Natural killer cell (primary cell): ENCODE measurements around the gene P2RY13. TPM values are rescaled to one million over a fixed set of nuclear protein-coding genes. Genes with fewer than 3 reads are reported as not detected.

Experiments
- ATAC-seq, 3 donors: fragments of 150-1000 bp in 2 of 3; fragments of 200-7000 bp in 1 of 3; cut with Tn5 transposase; 1 replicate in 1 of 3; 2 replicates in 2 of 3; pipeline ENCODE4 v1.10.0; 2021; ENCODE audit warnings: mild to moderate bottlenecking in 2 of 3, moderate library complexity in 2 of 3
- DNase-seq, 2 donors: peaks; one replicate each; pipeline versions ENCODE4 v3.0.0 to v3.0.0-alpha.2; 2013 to 2021; ENCODE audit warnings: mixed read lengths in 1 of 2
- H3K27ac ChIP-seq: one replicate; pipeline ENCODE4 v1.5.1; 2013; ENCODE audit warnings: mild to moderate bottlenecking, low read length
- H3K27me3 ChIP-seq: one replicate; pipeline ENCODE4 v1.6.1; 2013; ENCODE audit warnings: low read length; ENCODE audit not compliant: control insufficient read depth, insufficient read depth
- H3K36me3 ChIP-seq: one replicate; pipeline ENCODE4 v1.6.1; 2013; ENCODE audit warnings: low read length; ENCODE audit not compliant: control insufficient read depth, insufficient read depth
- H3K4me1 ChIP-seq: one replicate; pipeline ENCODE4 v1.6.1; 2013; ENCODE audit warnings: low read length; ENCODE audit not compliant: control insufficient read depth, insufficient read depth
- H3K4me3 ChIP-seq: one replicate; pipeline ENCODE4 v1.5.1; 2013; ENCODE audit warnings: low read length
- H3K9me3 ChIP-seq: one replicate; pipeline ENCODE4 v1.6.1; 2013; ENCODE audit warnings: low read length; ENCODE audit not compliant: control insufficient read depth, insufficient read depth
- H3K27ac Mint-ChIP-seq, 2 donors: one replicate each; pipeline ENCODE4 v1.8.0; 2022; ENCODE audit warnings: mild to moderate bottlenecking in 2 of 2, mixed read lengths in 2 of 2, moderate library complexity in 1 of 2
- H3K27me3 Mint-ChIP-seq, 2 donors: one replicate each; pipeline ENCODE4 v1.8.0; 2022; ENCODE audit warnings: low read depth in 2 of 2, mixed read lengths in 2 of 2
- H3K36me3 Mint-ChIP-seq: one replicate; pipeline ENCODE4 v1.8.0; 2022; ENCODE audit warnings: mixed read lengths
- H3K4me1 Mint-ChIP-seq, 2 donors: one replicate each; pipeline ENCODE4 v1.8.0; 2022; ENCODE audit warnings: mixed read lengths in 2 of 2
- H3K4me3 Mint-ChIP-seq: one replicate; pipeline ENCODE4 v1.8.0; 2022; ENCODE audit warnings: mild to moderate bottlenecking, moderate library complexity, mixed read lengths
- H3K9me3 Mint-ChIP-seq, 2 donors: one replicate each; pipeline ENCODE4 v1.8.0; 2022; ENCODE audit warnings: mixed read lengths in 2 of 2
- WGBS: methylation state at CpG from one replicate; pipeline ENCODE4 v1.1.7; 2013; ENCODE audit warnings: missing lambda C conversion rate; ENCODE audit not compliant: insufficient coverage; 5-methylcytosine and 5-hydroxymethylcytosine counted together
- intact Hi-C: fragments of 100-400 bp; cut with micrococcal nuclease; formaldehyde crosslinking; loops from one replicate; pipeline ENCODE4 v1.14.2; 2022
- total RNA-seq, 4 donors: library from RNA; stranded (reverse); fragments of 120-200 nt in 1 of 4; gene quantifications; one replicate each; pipeline versions ENCODE4 v1.2.3 to v1.2.4, GENCODE V29; 2013 to 2022
- TF ChIP-seq, protein P1 (sequence below): fragments of 200-600 bp; IDR thresholded peaks from one replicate; pipeline ENCODE4 v1.8.0; 2022; ENCODE audit warnings: antibody characterized with exemption

P2RY13 gene
- total RNA-seq, 3 donors from 2014 or later (not counting 1 experiment from before 2014, with no cell fraction given): 0.59 to 6.5 (median 0.88) TPM

DNA sequence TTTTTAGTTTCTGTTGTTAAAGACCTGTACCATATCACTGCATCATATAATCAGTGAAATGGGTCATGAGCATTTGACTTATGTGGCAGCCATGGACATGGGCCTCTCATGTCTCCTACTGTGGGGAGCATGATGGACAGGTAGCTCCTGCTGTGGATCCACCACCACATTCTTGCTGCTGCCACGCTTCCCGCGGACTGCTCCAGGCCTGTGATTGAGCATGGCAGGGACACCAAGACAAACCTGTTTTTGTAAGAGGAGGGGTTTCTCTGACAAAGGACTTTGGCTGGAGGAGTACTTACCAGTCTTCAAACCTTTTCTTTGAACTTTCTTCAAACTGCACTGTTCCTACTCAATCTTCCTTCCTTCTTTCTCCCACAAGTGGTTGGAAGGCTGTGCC is 33.1 kb downstream of the P2RY13 start:
- Histone ChIP-seq H3K9me3 (no peaks in the 10 kb centered on the region), H3K27ac (no peak overlapping the region), H3K4me3 (no peak overlapping the region), H3K36me3 (no peaks in the 10 kb centered on the region), H3K27me3 (no peaks in the 10 kb centered on the region), H3K4me1 (no peaks in the 10 kb centered on the region)
- TF ChIP-seq, protein P1, sequence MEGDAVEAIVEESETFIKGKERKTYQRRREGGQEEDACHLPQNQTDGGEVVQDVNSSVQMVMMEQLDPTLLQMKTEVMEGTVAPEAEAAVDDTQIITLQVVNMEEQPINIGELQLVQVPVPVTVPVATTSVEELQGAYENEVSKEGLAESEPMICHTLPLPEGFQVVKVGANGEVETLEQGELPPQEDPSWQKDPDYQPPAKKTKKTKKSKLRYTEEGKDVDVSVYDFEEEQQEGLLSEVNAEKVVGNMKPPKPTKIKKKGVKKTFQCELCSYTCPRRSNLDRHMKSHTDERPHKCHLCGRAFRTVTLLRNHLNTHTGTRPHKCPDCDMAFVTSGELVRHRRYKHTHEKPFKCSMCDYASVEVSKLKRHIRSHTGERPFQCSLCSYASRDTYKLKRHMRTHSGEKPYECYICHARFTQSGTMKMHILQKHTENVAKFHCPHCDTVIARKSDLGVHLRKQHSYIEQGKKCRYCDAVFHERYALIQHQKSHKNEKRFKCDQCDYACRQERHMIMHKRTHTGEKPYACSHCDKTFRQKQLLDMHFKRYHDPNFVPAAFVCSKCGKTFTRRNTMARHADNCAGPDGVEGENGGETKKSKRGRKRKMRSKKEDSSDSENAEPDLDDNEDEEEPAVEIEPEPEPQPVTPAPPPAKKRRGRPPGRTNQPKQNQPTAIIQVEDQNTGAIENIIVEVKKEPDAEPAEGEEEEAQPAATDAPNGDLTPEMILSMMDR: no peak
- ATAC-seq (no peak), DNase-seq (no peak)
- H3K27me3 Mint-ChIP-seq: peaks cover 0 to 5% of the 10 kb centered on the region in 2 donors
- H3K36me3 Mint-ChIP-seq: no peaks in the 10 kb centered on the region
- intact Hi-C loops: no loop called here
- no peaks in the 10 kb centered on the region for H3K9me3 Mint-ChIP-seq
- no peak overlapping the region for H3K4me3 Mint-ChIP-seq
- 100% methylated on average over 3 of the region's 3 CpGs for WGBS
- H3K27ac Mint-ChIP-seq: no peak overlapping the region
- H3K4me1 Mint-ChIP-seq: no peaks in the 10 kb centered on the region

DNA sequence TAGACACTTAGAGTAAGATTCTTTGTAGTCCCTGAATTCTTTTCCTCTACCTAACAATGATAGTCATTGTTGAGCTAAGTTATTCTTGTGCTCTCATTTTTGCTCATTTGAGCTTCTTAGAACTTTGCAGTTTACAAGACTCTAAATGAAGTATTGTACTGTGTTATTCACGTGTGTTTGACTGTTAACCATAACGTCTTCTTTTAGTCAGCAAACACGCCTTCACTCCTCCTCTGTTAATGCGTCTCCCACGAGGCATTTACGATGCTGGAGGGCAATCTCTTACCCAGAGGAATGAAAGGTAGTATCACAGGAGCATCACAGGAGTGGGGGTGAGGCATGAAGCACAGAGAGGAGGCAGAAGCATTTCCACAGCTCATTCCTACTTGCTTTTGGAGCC is 36.2 kb downstream of the P2RY13 start:
- Histone ChIP-seq H3K9me3 (no peaks in the 10 kb centered on the region), H3K4me3 (no peak overlapping the region), H3K36me3 (no peaks in the 10 kb centered on the region), H3K4me1 (no peaks in the 10 kb centered on the region), H3K27me3 (no peaks in the 10 kb centered on the region), H3K27ac (no peak overlapping the region)
- Mint-ChIP-seq H3K9me3 (no peaks in the 10 kb centered on the region), H3K4me1 (no peaks in the 10 kb centered on the region), H3K4me3 (no peak overlapping the region), H3K27ac (no peak overlapping the region), H3K36me3 (no peaks in the 10 kb centered on the region), H3K27me3 (peaks cover 0 to 5% of the 10 kb centered on the region in 2 donors)
- intact Hi-C loops: no loop called here
- DNase-seq: no peak
- TF ChIP-seq, protein P1: no peak
- WGBS: 89% methylated on average over 6 of the region's 6 CpGs
- ATAC-seq: no peak

DNA sequence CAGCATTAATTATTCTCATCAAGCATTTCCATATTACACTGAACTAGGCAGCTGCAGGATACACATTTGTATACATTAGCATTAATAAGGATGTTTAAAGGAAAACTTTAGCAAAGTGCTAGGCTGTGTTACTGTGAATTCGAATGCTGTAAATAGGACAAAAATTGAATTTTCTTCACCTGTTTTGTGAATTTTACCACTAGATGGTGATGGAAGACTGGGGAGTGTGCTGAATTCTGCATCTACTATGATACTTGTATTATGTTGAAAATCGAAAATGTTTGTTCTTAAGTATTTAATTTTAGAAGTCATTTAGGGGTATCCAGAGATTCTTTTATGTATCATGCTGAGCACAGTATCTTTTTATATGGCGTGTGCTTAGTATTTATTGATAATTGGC is 38.7 kb downstream of the P2RY13 start:
- Mint-ChIP-seq H3K27ac (no peak overlapping the region), H3K4me1 (no peaks in the 10 kb centered on the region), H3K36me3 (no peaks in the 10 kb centered on the region), H3K27me3 (peaks cover 0 to 8% of the 10 kb centered on the region in 2 donors), H3K9me3 (no peaks in the 10 kb centered on the region), H3K4me3 (no peak overlapping the region)
- intact Hi-C loops: loop anchor here (2.0 kb wide), 1 partner anchor 546 kb away; no protein-coding TSS in a partner anchor
- DNase-seq (no peak), ATAC-seq (no peak)
- H3K27ac ChIP-seq: no peak overlapping the region
- TF ChIP-seq, protein P1: no peak
- H3K9me3 ChIP-seq: no peaks in the 10 kb centered on the region
- WGBS: 88% methylated on average over 3 of the region's 3 CpGs
- no peaks in the 10 kb centered on the region for H3K27me3 ChIP-seq
- H3K4me3 ChIP-seq: no peak overlapping the region
- H3K4me1 ChIP-seq: no peaks in the 10 kb centered on the region
- H3K36me3 ChIP-seq: no peaks in the 10 kb centered on the region

DNA sequence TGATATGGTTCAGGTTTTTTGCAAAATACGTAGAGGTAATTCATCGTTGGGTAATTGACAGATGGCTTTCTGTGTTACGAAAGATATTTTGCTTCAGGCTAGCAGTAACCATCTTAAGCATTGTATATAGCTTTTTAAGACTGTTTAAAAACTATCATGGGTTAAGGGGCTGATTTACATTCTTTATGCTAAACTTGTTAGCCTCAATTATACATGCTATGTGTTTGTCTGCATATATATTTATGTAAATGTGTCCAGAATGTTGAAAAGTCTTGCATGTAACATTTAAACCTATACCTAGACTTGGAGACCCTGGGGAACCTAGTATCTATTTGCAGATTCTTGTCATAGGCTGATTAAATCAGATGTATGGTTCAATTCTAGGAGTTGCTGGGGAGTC is 39.9 kb downstream of the P2RY13 start:
- no peak for ATAC-seq

More for the DNA sequence above, 39.9 kb downstream of the P2RY13 start:
- Mint-ChIP-seq H3K4me3 (no peak overlapping the region), H3K9me3 (no peaks in the 10 kb centered on the region), H3K36me3 (no peaks in the 10 kb centered on the region), H3K4me1 (no peaks in the 10 kb centered on the region), H3K27me3 (peaks cover 0 to 8% of the 10 kb centered on the region in 2 donors), H3K27ac (no peak overlapping the region)
- no peaks in the 10 kb centered on the region for H3K27me3 ChIP-seq
- H3K4me1 ChIP-seq: no peaks in the 10 kb centered on the region
- intact Hi-C loops: no loop called here
- no peak overlapping the region for H3K4me3 ChIP-seq
- no peaks in the 10 kb centered on the region for H3K36me3 ChIP-seq
- TF ChIP-seq, protein P1: no peak
- 0% methylated on average over 2 of the region's 3 CpGs for whole genome bisulfite sequencing
- H3K9me3 ChIP-seq: no peaks in the 10 kb centered on the region
- DNase-seq: no peak
- H3K27ac ChIP-seq: no peak overlapping the region
